NCI-H524 (cell line): ENCODE data around the gene NADK2.
"Not testable (repeated sequence)": the region's sequence is repeated elsewhere in the genome, so short reads cannot be mapped to it uniquely, and the experiment has no call there.

Source experiments
- DNase-seq, 2 experiments: peaks; one replicate each; lab custom pipeline; 2025; lab: John Stamatoyannopoulos, UW

The NADK2 gene

GRCh38 chr5:36241631-36242533 is at the start of gene NADK2:
Gene NADK2, minus strand, starts transcription at chr5:36241925. Its CDS starts 127 bp downstream, at chr5:36241798.
- peak; percentile 97 to 98 for DNase-seq

GRCh38 chr5:36285837-36286615 is 44.3 kb upstream of the NADK2 start:
- DNase-seq, result no peak

GRCh38 chr5:36283775-36284174 is 42.0 kb upstream of the NADK2 start:
- DNase-seq, result not testable (repeated sequence)

- DNase-seq, result no peak
Observed at GRCh38 chr5:36281626-36282025, 39.9 kb upstream of the NADK2 start.

- no peak for DNase-seq
Observed at GRCh38 chr5:36279054-36279698, 37.5 kb upstream of the NADK2 start.

GRCh38 chr5:36277521-36278176 is 35.9 kb upstream of the NADK2 start:
- no peak for DNase-seq

GRCh38 chr5:36276864-36277263 is 35.1 kb upstream of the NADK2 start:
- no peak for DNase-seq

- DNase-seq, result no peak
Observed at GRCh38 chr5:36273809-36274526, 32.2 kb upstream of the NADK2 start.

- DNase-seq, result no peak
Observed at GRCh38 chr5:36272136-36272690, 30.5 kb upstream of the NADK2 start.

- DNase-seq, result no peak
Observed at GRCh38 chr5:36270876-36271575, 29.3 kb upstream of the NADK2 start.

- DNase-seq, result no peak
Observed at GRCh38 chr5:36270175-36270574, 28.4 kb upstream of the NADK2 start.

- no peak for DNase-seq
Observed at GRCh38 chr5:36269478-36269877, 27.8 kb upstream of the NADK2 start.

- DNase-seq, result no peak
Observed at GRCh38 chr5:36267905-36268304, 26.2 kb upstream of the NADK2 start.

GRCh38 chr5:36264202-36264760 is 22.6 kb upstream of the NADK2 start:
- DNase-seq, result no peak

- no peak for DNase-seq
Observed at GRCh38 chr5:36261186-36261585, 19.5 kb upstream of the NADK2 start.

- no peak for DNase-seq
Observed at GRCh38 chr5:36253575-36253974, 11.8 kb upstream of the NADK2 start.

GRCh38 chr5:36252722-36253365 is 11.1 kb upstream of the NADK2 start:
- DNase-seq, result no peak

- no peak for DNase-seq
Observed at GRCh38 chr5:36251218-36251617, 9.5 kb upstream of the NADK2 start.

- DNase-seq, result no peak
Observed at GRCh38 chr5:36250427-36250826, 8.7 kb upstream of the NADK2 start.
